Mucosa of descending colon (tissue), 3 donors: Measurements from ENCODE around the gene EIF1. TPM values are rescaled to one million over a fixed set of nuclear protein-coding genes. Genes with fewer than 3 reads are reported as not detected.
A peak's percentile ranks its signal among the peaks of the same experiment; 100 is the strongest.

Experiments used
- ATAC-seq: fragments of 200-7000 bp; cut with Tn5 transposase; one replicate; pipeline ENCODE4 v1.9.1; 2020; ENCODE audit warnings: mild to moderate bottlenecking, moderate library complexity
- DNase-seq, 3 donors: peaks; one replicate each; pipeline ENCODE4 v3.0.0-alpha.2; 2020
- H3K36me3 ChIP-seq: fragments of 200-600 bp; one replicate; pipeline ENCODE4 v1.8.0; 2021; ENCODE audit warnings: low read depth, mild to moderate bottlenecking
- H3K4me1 ChIP-seq: fragments of 200-600 bp; one replicate; pipeline ENCODE4 v1.8.0; 2021; ENCODE audit warnings: low read depth, mild to moderate bottlenecking
- H3K4me3 ChIP-seq: fragments of 200-600 bp; one replicate; pipeline ENCODE4 v1.8.0; 2021; ENCODE audit warnings: mild to moderate bottlenecking
- H3K9me3 ChIP-seq: fragments of 200-600 bp; one replicate; pipeline ENCODE4 v1.8.0; 2021; ENCODE audit warnings: mild to moderate bottlenecking
- intact Hi-C, 2 donors: fragments of 100-400 bp; cut with DNase I in 1 of 2; cut with micrococcal nuclease in 1 of 2; formaldehyde crosslinking; loops; one replicate each; pipeline versions ENCODE4 v1.11.0 to v1.11.1; 2022; cut with DNase I, micrococcal nuclease
- total RNA-seq, 3 donors: library from RNA; stranded (reverse); fragmentation: NEBNext Ultra II Directional in 2 of 3; extraction: Animal tissue kit (Norgen Biotek cat#: 25700) in 2 of 3; gene quantifications; one replicate each; pipeline versions ENCODE4 v1.2.1 to v1.2.4, GENCODE V29; 2021 to 2023
- TF ChIP-seq, protein P1 (sequence below): fragments of 200-600 bp; IDR thresholded peaks from one replicate; pipeline ENCODE4 v1.8.0; 2022; ENCODE audit warnings: antibody characterized with exemption, mild to moderate bottlenecking
- donor health status: DM: no; HTN: no; CAD: no; lungs with moderate emphysema.
- donor health status: DM: no; HTN: no; CAD: no.
- donor health status: DM: no; HTN: yes; CAD: no.

Gene EIF1
- total RNA-seq, 3 donors from 2014 or later: 547 to 915 (median 566) TPM

GRCh38 chr17:41735744-41736143, 47.1 kb downstream of the EIF1 start:
- intact Hi-C loops: loop anchor here (5.0 to 10.0 kb wide), 2 partner anchors 67 to 149 kb away; no protein-coding TSS in a partner anchor

DNA sequence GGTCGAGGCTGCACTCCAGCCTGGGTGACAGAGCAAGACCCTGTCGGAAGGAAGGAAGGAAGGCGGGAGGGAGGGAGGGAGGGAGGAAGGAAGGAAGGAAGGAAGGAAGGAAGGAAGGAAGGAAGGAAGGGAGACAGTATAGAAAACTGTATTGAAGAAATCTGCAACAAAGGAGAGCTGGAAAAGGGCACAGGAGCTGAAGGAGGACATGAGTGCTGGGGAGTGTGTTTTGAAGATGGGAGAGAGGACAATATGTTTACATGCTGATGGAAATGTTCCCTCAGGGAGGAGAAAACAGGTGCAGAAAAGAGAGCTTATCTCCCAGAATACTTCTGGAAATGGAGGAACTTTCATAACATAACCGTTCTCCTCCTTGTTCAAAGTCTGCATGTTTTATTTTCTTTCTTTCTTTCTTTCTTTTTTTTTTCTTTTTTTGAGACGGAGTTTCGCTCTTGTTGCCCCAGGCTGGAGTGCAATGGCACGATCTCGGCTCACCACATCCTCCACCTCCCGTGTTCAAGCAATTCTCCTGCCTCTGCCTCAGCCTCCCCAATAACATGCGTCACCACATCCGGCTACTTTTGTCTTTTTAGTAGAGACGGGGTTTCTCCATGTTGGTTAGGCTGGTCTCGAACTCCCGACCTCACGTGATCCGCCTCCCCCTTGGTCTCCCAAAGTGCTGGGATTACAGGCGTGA, 48.4 kb downstream of the EIF1 start:
- H3K4me1 ChIP-seq: peaks cover 9% of the 10 kb centered on the region
- no peak for DNase-seq

More at GRCh38 chr17:41735744-41736143, 47.1 kb downstream of the EIF1 start:
- no peak for ATAC-seq
- TF ChIP-seq, protein P1, sequence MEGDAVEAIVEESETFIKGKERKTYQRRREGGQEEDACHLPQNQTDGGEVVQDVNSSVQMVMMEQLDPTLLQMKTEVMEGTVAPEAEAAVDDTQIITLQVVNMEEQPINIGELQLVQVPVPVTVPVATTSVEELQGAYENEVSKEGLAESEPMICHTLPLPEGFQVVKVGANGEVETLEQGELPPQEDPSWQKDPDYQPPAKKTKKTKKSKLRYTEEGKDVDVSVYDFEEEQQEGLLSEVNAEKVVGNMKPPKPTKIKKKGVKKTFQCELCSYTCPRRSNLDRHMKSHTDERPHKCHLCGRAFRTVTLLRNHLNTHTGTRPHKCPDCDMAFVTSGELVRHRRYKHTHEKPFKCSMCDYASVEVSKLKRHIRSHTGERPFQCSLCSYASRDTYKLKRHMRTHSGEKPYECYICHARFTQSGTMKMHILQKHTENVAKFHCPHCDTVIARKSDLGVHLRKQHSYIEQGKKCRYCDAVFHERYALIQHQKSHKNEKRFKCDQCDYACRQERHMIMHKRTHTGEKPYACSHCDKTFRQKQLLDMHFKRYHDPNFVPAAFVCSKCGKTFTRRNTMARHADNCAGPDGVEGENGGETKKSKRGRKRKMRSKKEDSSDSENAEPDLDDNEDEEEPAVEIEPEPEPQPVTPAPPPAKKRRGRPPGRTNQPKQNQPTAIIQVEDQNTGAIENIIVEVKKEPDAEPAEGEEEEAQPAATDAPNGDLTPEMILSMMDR: no peak
- no peaks in the 10 kb centered on the region for H3K9me3 ChIP-seq
- peaks cover 9% of the 10 kb centered on the region for H3K4me1 ChIP-seq
- H3K4me3 ChIP-seq: no peak overlapping the region
- H3K36me3 ChIP-seq: no peaks in the 10 kb centered on the region
- DNase-seq: no peak

GRCh38 chr17:41737680-41738023, 49.0 kb downstream of the EIF1 start:
- intact Hi-C loops: loop anchor here (2.0 to 10.0 kb wide), 3 partner anchors 65 to 147 kb away; no protein-coding TSS in a partner anchor
- Histone ChIP-seq H3K4me3 (no peak overlapping the region), H3K36me3 (no peaks in the 10 kb centered on the region), H3K9me3 (no peaks in the 10 kb centered on the region), H3K4me1 (peaks cover 9% of the 10 kb centered on the region)
- TF ChIP-seq, protein P1: no peak
- DNase-seq: no peak
- ATAC-seq: peak; percentile 5

More for the DNA sequence above, 48.4 kb downstream of the EIF1 start:
- intact Hi-C loops: loop anchor here (5.0 to 10.0 kb wide), 2 partner anchors 65 to 148 kb away; no protein-coding TSS in a partner anchor
- no peaks in the 10 kb centered on the region for H3K36me3 ChIP-seq
- H3K9me3 ChIP-seq: no peaks in the 10 kb centered on the region
- H3K4me3 ChIP-seq: no peak overlapping the region
- no peak for ATAC-seq
- TF ChIP-seq, protein P1: no peak

DNA sequence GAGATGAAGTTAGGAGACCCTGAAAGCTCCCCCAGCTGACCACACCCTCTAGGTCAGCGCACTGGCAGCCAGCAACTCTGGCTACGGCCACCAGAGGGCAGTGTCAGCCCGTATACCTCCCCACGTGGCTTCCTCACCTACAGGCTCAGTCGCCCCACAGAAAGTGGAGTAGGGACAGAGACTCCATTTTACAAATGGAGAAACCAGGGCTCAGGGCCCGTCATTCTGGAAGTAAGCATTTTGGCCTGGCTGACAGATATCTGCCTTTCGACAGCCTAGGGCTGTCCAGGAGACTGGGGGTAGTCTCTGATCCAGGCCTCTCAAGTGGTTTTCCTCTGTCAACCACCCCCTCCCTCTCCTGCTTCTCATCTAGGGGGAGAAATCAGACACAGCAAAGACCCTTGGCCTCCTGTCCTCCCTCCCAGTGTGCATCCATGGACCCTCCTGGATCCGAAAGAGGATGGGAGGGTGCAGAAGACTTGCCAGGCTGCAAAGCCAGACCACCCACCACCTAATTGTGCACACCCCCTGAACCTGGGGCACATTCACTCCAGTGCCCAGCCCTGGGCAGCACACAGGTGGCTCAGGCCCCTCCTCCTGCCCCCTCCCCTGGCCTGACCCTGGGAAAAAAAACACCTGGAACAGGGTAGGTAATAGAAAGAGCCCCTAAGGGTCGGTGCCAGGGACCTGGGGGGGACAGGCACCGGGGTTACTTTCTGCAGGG, 49.6 kb downstream of the EIF1 start:
- no peaks in the 10 kb centered on the region for H3K9me3 ChIP-seq
- TF ChIP-seq, protein P1: peak; percentile 94
- H3K4me1 ChIP-seq: peaks cover 9% of the 10 kb centered on the region
- intact Hi-C loops: loop anchor here (2.0 to 10.0 kb wide), 3 partner anchors 64 to 147 kb away; no protein-coding TSS in a partner anchor
- peak; percentile 81 to 90 (median 89) for DNase-seq
- H3K4me3 ChIP-seq: no peak overlapping the region
- no peaks in the 10 kb centered on the region for H3K36me3 ChIP-seq
- ATAC-seq: peak; percentile 96

DNA sequence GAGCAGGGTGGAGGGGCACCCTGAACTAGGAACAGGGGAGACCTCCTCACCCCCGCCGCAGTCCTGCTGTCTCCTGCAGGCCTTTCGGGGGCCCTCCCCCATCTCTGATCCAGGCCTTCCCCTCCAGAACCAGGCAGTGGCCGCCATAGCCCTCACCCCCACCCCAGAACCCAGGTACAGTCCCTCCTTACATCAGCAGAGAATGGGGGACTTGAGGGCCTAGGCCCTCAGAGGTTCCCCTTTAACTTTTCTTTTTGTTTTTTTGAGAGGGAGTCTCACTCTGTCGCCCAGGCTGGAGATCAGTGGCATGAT, 50.1 kb downstream of the EIF1 start:
- TF ChIP-seq, protein P1: no peak
- no peak overlapping the region for H3K4me3 ChIP-seq
- no peaks in the 10 kb centered on the region for H3K36me3 ChIP-seq
- intact Hi-C loops: loop anchor here (2.0 to 10.0 kb wide), 3 partner anchors 64 to 146 kb away; no protein-coding TSS in a partner anchor
- ATAC-seq: no peak
- no peaks in the 10 kb centered on the region for H3K9me3 ChIP-seq
- DNase-seq: no peak
- peaks cover 8% of the 10 kb centered on the region for H3K4me1 ChIP-seq
